ENCODE data around the gene ITSN1.

DNA sequence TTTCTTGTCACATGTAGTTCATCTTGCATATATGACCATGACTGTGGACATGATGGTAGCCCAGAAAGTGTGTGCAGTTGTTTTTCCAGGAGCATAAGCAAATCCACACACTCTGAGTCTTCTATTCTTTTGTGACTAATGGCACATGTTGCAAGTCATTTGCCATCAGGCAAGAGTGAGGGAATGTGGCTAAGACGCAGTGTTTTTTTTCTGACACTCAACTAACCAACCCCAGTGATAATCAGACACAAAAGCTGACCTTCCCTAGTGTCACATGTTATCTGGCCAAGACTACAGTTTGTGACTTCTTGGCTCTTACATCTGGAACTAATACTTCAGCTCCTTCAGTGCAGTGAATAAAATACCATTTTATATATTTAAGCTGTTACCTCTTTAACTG is 108.8 kb downstream of the ITSN1 start:
- no peak for TF ChIP-seq CTCF (IDR thresholded peaks at IDR 0.05)
- no peak for TF ChIP-seq POLR2A (IDR thresholded peaks at IDR 0.05)
